Upper lobe of left lung (tissue), 6 donors: Measurements from ENCODE around the gene TOP1. TPM values are rescaled to one million over a fixed set of nuclear protein-coding genes. Genes with fewer than 3 reads are reported as not detected.

Experiments
- ATAC-seq, 2 donors: fragments of 200-7000 bp; cut with Tn5 transposase; one replicate each; pipeline ENCODE4 v1.9.1; 2022; ENCODE audit warnings: mild to moderate bottlenecking in 2 of 2, moderate library complexity in 2 of 2; ENCODE audit not compliant: low FRiP score in 2 of 2
- DNase-seq, 2 donors: peaks; one replicate each; pipeline ENCODE4 v3.0.0-alpha.2; 2019 to 2020
- H3K27ac ChIP-seq, 4 donors: fragments of 200-600 bp; sonication (generic); one replicate each; pipeline ENCODE4 v1.5.1; 2016 to 2019
- H3K27me3 ChIP-seq, 4 donors: fragments of 200-600 bp; sonication (generic); one replicate each; pipeline ENCODE4 v1.5.1; 2017 to 2019
- H3K36me3 ChIP-seq, 4 donors: fragments of 200-600 bp; sonication (generic); one replicate each; pipeline ENCODE4 v1.5.1; 2016 to 2019
- H3K4me1 ChIP-seq, 4 donors: fragments of 200-600 bp; sonication (generic); one replicate each; pipeline ENCODE4 v1.5.1; 2018 to 2019
- H3K4me3 ChIP-seq, 4 donors: fragments of 200-600 bp; sonication (generic); one replicate each; pipeline ENCODE4 v1.5.1; 2017 to 2019; ENCODE audit warnings: mild to moderate bottlenecking in 2 of 4, moderate library complexity in 1 of 4
- H3K9me3 ChIP-seq, 4 donors: fragments of 200-600 bp; sonication (generic); one replicate each; pipeline ENCODE4 v1.5.1; 2018 to 2019
- EP300 ChIP-seq, 4 donors: sonication (generic); formaldehyde crosslinking; IDR thresholded peaks; one replicate each; pipeline ENCODE4 v1.5.1; 2017; ENCODE audit warnings: antibody characterized with exemption in 4 of 4, control low read depth in 2 of 4
- POLR2A ChIP-seq, 4 donors: fragments of 450-650 bp; IDR thresholded peaks; one replicate each; pipeline ENCODE4 v1.5.1; 2016 to 2017; ENCODE audit warnings: antibody characterized with exemption in 4 of 4, mild to moderate bottlenecking in 2 of 4
- POLR2AphosphoS5 ChIP-seq, 2 donors: sonication (generic); formaldehyde crosslinking; IDR thresholded peaks; one replicate each; pipeline ENCODE4 v1.5.1; 2017; ENCODE audit warnings: antibody characterized with exemption in 2 of 2
- WGBS, 2 donors: methylation state at CpG; one replicate each; pipeline ENCODE4 v1.1.5; 2017 to 2018; 5-methylcytosine and 5-hydroxymethylcytosine counted together
- total RNA-seq, 6 donors: library from RNA; depleted of rRNA in 4 of 6; stranded (reverse); fragments of >200 nt in 4 of 6; gene quantifications; one replicate each; pipeline versions ENCODE4 v1.1.0 to v1.2.1, GENCODE V29; 2016 to 2021
- TF ChIP-seq, protein P1 (sequence below), 6 experiments: fragments of 450-650 bp in 4 of 6; fragments of 200-600 bp in 2 of 6; sonication (generic) in 2 of 6; IDR thresholded peaks; one replicate each; pipeline ENCODE4 v1.5.1; 2016 to 2019; ENCODE audit warnings: antibody characterized with exemption in 6 of 6
- donor health status: DM: no; HTN: no; CAD: no; lungs with moderate emphysema.
- donor health status: DM: no; HTN: yes; CAD: no; lungs with severe emphysema.

The TOP1 gene
- total RNA-seq = 10 to 100 TPM; 39.8 to 94.2 (median 49.0) TPM

- peak; percentile 100 for DNase-seq
- Histone ChIP-seq H3K36me3 (no peaks in the 10 kb centered on the region), H3K4me1 (peaks cover 36 to 46% (median 36%) of the 10 kb centered on the region in 4 donors), H3K27me3 (no peaks in the 10 kb centered on the region), H3K27ac (peak within 1 kb of the TSS; percentile 94 to 100 (median 99)), H3K9me3 (no peaks in the 10 kb centered on the region), H3K4me3 (peak within 1 kb of the TSS; percentile 63 to 97 (median 76))
- ATAC-seq = peak; percentile 99 to 100
- WGBS, 2 donors = 0% methylated on average over 14 to 85 of the region's 85 CpGs
- TF ChIP-seq EP300 (IDR thresholded peaks at IDR 0.05) (peak in 1 of 4 donors; percentile 46), POLR2AphosphoS5 (IDR thresholded peaks at IDR 0.05) (peak; percentile 98 to 99), POLR2A (IDR thresholded peaks at IDR 0.05) (peak; percentile 67 to 99 (median 99))
- TF ChIP-seq, protein P1, sequence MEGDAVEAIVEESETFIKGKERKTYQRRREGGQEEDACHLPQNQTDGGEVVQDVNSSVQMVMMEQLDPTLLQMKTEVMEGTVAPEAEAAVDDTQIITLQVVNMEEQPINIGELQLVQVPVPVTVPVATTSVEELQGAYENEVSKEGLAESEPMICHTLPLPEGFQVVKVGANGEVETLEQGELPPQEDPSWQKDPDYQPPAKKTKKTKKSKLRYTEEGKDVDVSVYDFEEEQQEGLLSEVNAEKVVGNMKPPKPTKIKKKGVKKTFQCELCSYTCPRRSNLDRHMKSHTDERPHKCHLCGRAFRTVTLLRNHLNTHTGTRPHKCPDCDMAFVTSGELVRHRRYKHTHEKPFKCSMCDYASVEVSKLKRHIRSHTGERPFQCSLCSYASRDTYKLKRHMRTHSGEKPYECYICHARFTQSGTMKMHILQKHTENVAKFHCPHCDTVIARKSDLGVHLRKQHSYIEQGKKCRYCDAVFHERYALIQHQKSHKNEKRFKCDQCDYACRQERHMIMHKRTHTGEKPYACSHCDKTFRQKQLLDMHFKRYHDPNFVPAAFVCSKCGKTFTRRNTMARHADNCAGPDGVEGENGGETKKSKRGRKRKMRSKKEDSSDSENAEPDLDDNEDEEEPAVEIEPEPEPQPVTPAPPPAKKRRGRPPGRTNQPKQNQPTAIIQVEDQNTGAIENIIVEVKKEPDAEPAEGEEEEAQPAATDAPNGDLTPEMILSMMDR (IDR thresholded peaks at IDR 0.05) = peak in 2 of 6 experiments; percentile 5 to 20
Measured at GRCh38 chr20:41028359-41029149, at the start of gene TOP1. TOP1 (plus strand) TSS chr20:41028822; CDS start chr20:41029068, 246 bp downstream.

- no peaks in the 10 kb centered on the region for H3K36me3 ChIP-seq
- TF ChIP-seq POLR2A (IDR thresholded peaks at IDR 0.05) (no peak), POLR2AphosphoS5 (IDR thresholded peaks at IDR 0.05) (no peak), EP300 (IDR thresholded peaks at IDR 0.05) (no peak)
- TF ChIP-seq, protein P1 (IDR thresholded peaks at IDR 0.05) = no peak
- ATAC-seq (no peak), DNase-seq (no peak)
- H3K9me3 ChIP-seq = peaks cover 0 to 14% (median 10%) of the 10 kb centered on the region in 4 donors
- H3K27me3 ChIP-seq = no peaks in the 10 kb centered on the region
- 79 to 100% methylated on average over 2 of the region's 2 CpGs for WGBS, 2 donors
- no peak overlapping the region for H3K4me3 ChIP-seq
- no peak overlapping the region for H3K27ac ChIP-seq
- H3K4me1 ChIP-seq = no peaks in the 10 kb centered on the region
Measured at GRCh38 chr20:40979247-40979646, 49.4 kb upstream of the TOP1 start.

DNA sequence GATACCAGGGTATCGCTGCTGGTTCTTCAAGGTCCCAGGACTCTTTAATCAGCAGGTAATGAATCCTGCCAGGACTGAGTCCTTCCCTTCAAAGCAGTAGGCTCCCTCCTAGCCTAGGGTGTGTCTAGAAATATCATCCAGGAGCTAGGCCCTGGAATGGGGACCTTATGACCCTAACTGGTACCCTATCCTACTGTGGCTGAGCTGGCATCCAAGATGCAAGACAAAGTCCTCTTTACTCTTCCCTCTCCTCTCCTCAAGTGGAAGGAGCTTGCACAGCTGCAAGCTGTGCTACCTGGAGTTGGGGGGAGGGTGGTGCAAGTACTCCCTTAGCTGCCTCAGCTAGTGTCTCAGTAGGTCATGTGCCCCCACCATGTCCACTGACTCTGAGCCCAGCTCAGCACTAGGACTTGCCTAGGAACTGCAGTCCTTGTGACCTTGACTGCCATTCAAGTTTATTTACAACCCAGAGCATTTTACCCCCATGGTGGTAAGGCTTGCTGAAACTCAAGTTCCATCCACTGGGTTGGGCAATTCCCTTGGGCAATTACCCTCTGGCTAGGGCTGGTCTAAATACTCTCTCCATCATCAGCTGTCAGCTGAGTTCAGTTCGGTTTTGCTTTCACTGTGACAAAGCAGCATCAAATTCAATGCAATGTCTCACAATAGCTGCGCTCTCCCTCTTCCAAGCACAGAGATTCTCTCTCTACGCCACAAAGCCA is 48.4 kb upstream of the TOP1 start:
- TF ChIP-seq POLR2AphosphoS5 (IDR thresholded peaks at IDR 0.05) (no peak), POLR2A (IDR thresholded peaks at IDR 0.05) (no peak), EP300 (IDR thresholded peaks at IDR 0.05) (no peak)
- TF ChIP-seq, protein P1 (IDR thresholded peaks at IDR 0.05) = no peak
- 84 to 90% methylated on average over 4 of the region's 4 CpGs for WGBS, 2 donors
- Histone ChIP-seq H3K36me3 (no peaks in the 10 kb centered on the region), H3K27ac (no peak overlapping the region), H3K27me3 (no peaks in the 10 kb centered on the region), H3K9me3 (peaks cover 0 to 14% (median 10%) of the 10 kb centered on the region in 4 donors), H3K4me3 (no peak overlapping the region), H3K4me1 (no peaks in the 10 kb centered on the region)
- DNase-seq (no peak), ATAC-seq (no peak)

DNA sequence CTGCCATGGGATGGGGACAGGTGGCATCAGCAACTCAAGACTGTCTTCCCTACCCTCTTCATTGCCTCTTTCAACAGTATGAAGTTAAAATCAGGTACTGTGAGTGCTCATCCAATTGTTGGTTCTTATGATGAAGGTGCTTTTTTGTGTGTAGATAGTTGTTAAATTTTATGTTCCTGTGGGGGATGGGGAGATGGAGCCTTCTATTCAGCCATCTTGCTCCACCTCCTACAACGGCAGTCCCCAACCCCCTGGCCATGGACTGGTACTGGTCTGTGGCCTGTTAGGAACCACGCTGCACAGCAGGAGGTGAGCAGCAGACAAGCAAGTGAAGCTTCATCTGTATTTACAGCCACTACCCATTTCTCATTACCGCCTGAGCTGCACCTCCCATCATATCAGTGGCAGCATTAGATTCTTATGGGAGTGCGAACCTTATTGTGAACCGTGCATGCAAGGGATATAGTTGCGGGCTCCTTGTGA is 47.8 kb upstream of the TOP1 start:
- no peaks in the 10 kb centered on the region for H3K4me1 ChIP-seq
- no peak for ATAC-seq
- WGBS, 2 donors = 96% methylated on average over 6 of the region's 6 CpGs
- H3K9me3 ChIP-seq = peaks cover 0 to 14% (median 10%) of the 10 kb centered on the region in 4 donors
- no peak overlapping the region for H3K27ac ChIP-seq
- TF ChIP-seq EP300 (IDR thresholded peaks at IDR 0.05) = no peak
- no peak for TF ChIP-seq POLR2A (IDR thresholded peaks at IDR 0.05)
- TF ChIP-seq, protein P1 (IDR thresholded peaks at IDR 0.05) = no peak
- TF ChIP-seq POLR2AphosphoS5 (IDR thresholded peaks at IDR 0.05) = no peak
- no peak for DNase-seq
- no peaks in the 10 kb centered on the region for H3K27me3 ChIP-seq
- H3K36me3 ChIP-seq = no peaks in the 10 kb centered on the region
- H3K4me3 ChIP-seq = no peak overlapping the region
